H7 (cell line): ENCODE results near the gene TFAP2C. TPM values are rescaled to one million over a fixed set of nuclear protein-coding genes. Genes with fewer than 3 reads are reported as not detected.
A peak's percentile ranks its signal among the peaks of the same experiment; 100 is the strongest.

ENCODE experiments used
- DNase-seq: peaks from one replicate; pipeline ENCODE4 v3.0.0; 2012
- H3K27me3 ChIP-seq: 2 replicates; pipeline ENCODE4 v1.6.0; 2011; ENCODE audit warnings: mild to moderate bottlenecking, low read length; ENCODE audit not compliant: control insufficient read depth, insufficient read depth
- H3K36me3 ChIP-seq: replicated peaks from 2 replicates; pipeline ENCODE4 v1.5.1; 2011; ENCODE audit warnings: low read length; ENCODE audit not compliant: control insufficient read depth, insufficient read depth
- H3K4me3 ChIP-seq: 2 replicates; pipeline ENCODE4 v1.5.1; 2011; ENCODE audit warnings: low read depth, mild to moderate bottlenecking, control low read depth, low read length, moderate library complexity; ENCODE audit not compliant: insufficient read depth
- total RNA-seq: library from RNA; depleted of rRNA; stranded (reverse); fragments of >200 nt; shearing (Covaris generic); gene quantifications from 2 replicates; pipeline ENCODE4 v1.2.3, GENCODE V29; 2014; rRNA removed

TFAP2C gene
- 23.6 and 38.4 TPM in 2 replicates for total RNA-seq

DNA sequence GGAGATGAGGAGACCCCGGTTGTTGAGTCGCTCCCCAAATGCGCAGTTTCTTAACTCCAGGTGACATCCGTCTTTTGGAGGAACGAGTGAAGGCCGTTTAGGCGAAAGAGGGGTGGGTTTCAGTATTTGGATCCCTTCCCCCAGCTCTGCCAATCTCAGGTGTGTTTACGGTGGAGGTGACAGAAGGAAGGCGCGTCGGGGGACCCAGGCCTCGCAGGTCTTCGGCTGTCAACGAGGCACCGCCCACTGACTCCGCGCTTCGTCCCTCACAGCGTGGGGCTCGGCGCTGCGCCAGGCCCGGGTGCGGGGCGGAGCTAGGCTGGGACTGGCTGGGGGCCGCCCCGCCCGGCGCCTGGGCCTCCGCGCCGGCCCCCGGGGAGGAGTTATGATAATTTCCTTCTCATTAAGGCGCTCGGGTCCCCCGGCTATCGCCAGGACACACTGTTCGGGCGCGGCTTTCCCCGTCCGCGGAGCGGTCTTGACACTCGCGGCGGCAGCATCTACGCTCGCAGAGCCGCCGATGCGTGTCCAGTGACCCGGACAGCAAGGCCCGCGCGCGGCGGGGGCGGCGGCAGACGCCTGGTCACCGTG, at the start of gene TFAP2C:
TFAP2C (plus strand) TSS at position 434 of the 591 bp plus-strand sequence. CDS start 239 bp downstream, outside the sequence.
- Histone ChIP-seq H3K36me3 (peaks cover 4% of the 10 kb centered on the region), H3K4me3 (peak within 1 kb of the TSS; percentile 90), H3K27me3 (peaks cover 49% of the 10 kb centered on the region)
- peak; percentile 97 for DNase-seq

DNA sequence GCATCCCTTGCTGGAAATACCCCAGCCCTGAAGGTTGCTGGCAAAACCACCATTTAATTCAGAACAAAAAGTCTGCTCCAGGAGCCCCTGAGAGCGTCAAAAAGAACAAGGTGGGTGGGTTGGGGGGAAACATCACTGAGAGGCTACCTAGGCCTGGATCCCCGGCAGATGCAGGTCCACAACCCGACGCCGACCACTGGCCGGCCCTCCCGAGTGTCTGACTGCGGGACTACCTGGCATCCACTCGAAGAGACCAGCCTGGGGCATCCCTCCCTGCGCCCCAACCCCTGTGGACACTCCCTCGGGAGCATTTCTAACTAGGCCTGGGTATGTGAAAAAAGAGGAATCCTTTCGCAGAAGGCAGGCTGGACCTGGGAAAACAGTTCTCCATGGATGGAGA, 48.9 kb upstream of the TFAP2C start:
- no peak overlapping the region for H3K4me3 ChIP-seq
- no peaks in the 10 kb centered on the region for H3K36me3 ChIP-seq
- H3K27me3 ChIP-seq = no peaks in the 10 kb centered on the region
- peak; percentile 11 for DNase-seq

DNA sequence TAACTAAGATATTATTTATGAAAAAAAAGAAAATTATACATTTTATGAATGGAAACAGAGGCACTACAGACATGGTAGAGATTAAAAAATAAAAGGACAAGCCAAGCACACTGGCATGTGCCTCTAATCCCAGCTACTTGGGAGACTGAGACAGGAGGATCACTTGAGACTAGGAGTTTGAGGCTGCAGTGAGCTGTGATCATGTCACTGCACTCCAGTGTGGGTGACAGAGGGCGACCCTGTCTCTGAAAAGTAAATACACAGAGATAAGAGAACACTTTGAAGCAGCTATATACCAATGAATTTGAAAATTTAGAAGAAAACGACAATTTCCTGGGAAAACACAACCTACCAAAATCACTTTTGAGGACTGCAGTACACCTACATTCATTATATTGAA, 47.4 kb upstream of the TFAP2C start:
- no peak for DNase-seq

DNA sequence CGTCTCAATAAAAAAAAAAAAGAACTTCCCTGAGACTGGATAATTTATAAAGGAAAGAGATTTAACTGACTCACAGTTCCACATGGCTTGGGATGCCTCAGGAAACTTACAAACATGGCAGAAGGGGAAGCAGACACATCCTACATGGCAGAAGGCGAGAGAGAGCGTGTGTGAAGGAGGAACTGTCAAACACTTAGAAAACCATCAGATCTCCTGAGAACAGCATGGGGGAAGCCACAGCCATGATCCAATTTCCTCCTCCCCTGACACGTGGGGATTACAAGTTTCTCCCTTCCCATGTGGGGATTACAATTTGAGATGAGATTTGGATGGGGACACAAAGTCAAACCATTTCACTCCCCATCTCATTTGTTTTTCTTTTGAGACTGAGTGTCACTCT, 46.6 kb upstream of the TFAP2C start:
- H3K27me3 ChIP-seq = no peaks in the 10 kb centered on the region
- no peak overlapping the region for H3K4me3 ChIP-seq
- H3K36me3 ChIP-seq = no peaks in the 10 kb centered on the region
- no peak for DNase-seq

More for the DNA sequence above, 47.4 kb upstream of the TFAP2C start:
- H3K36me3 ChIP-seq = no peaks in the 10 kb centered on the region
- H3K27me3 ChIP-seq = no peaks in the 10 kb centered on the region
- H3K4me3 ChIP-seq = no peak overlapping the region

DNA sequence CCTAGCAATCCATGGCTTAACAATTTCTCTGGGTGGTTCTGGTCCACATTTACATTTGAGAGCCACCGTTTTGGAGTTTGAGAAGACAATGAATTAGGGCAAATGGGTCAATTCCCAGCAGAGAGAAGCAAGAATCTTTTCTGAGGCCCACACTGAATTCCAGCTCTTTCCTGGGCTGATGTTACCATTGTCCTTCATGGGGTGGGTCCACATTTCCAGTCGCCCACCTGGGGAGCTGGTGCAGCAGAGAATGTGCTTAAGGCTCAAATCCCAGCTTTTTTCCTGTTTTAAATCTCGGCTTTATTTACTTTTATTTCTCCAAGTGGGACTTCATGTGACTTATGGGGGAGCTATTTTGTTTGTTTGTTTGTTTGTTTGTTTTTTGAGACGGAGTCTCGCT, 44.2 kb upstream of the TFAP2C start:
- Histone ChIP-seq H3K4me3 (no peak overlapping the region), H3K36me3 (no peaks in the 10 kb centered on the region), H3K27me3 (no peaks in the 10 kb centered on the region)
- DNase-seq = peak; percentile 28

DNA sequence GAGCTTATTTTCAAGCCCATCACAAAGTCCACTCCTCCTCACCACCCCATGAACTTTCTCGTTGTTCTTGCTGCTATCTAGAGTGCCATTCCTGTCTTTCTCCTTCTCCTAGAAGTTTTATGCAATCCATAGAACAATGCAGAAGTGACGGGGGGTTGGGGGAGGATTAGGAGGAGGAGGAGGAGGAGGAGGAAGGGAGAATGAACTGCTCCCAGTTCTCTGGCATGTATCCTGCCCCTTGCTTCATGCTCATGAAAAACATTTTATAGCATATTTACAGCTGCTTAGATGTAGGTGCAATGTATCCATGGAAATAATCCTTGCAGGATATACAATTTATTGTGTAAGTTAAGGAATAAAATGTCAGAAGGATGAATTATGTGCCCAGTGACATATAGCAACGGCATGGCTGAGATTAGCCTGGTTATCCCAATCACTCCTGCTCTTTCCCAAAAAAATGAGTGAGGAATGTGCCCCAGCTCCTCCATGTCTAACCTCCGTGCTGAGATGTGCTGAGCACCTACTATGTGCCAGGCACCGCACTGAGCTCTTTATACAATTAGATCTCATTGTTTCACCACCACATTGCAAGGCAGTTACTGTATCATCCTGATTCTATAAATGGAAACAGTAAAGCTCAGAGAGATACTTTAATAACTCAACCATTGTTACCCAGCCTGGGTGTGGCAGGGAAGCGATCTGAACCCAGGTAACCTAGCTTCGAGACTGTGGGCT, 41.6 kb upstream of the TFAP2C start:
- no peak overlapping the region for H3K4me3 ChIP-seq
- H3K36me3 ChIP-seq = no peaks in the 10 kb centered on the region
- DNase-seq = no peak
- H3K27me3 ChIP-seq = no peaks in the 10 kb centered on the region

DNA sequence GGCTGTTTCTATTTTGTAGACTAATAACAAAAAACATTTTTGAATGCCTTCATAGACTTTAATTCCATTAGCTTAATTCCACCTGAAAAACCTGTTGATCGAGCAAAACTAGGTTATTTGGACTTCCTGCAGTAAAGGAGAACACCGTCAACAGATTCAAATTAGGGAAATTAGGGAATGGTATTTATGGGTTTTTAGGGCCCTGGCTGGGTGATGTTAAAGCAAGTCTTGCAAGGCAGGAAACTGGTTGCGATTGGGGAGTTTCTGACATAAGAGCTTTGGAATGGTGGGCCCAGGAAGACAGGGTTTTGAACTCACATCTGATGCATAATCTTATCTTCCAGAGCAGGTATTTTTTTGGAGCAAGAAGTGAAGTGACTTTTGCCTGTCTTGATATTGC, 40.1 kb upstream of the TFAP2C start:
- DNase-seq = no peak
- H3K36me3 ChIP-seq = no peaks in the 10 kb centered on the region

DNA sequence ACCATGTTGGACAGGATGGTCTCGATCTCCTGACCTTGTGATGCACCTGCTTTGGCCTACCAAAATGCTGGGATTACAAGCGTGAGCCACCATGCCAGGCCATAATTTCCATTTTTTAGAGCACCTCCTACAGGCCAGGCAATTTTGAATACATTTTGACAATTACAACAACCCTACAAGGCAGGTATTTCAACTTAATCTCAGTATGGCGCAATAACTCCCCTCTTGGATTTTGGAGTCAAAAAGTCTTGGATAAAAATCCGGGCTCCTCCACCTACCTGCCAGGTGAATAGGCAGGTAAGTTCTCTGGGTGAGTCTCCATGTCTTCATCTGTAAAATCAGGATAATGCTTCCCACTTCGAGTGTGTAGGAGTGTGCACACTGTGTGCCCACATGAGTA, 39.5 kb upstream of the TFAP2C start:
- no peaks in the 10 kb centered on the region for H3K36me3 ChIP-seq
- no peak for DNase-seq
- H3K27me3 ChIP-seq = no peaks in the 10 kb centered on the region

More for the DNA sequence above, 40.1 kb upstream of the TFAP2C start:
- Histone ChIP-seq H3K27me3 (no peaks in the 10 kb centered on the region), H3K4me3 (no peak overlapping the region)

DNA sequence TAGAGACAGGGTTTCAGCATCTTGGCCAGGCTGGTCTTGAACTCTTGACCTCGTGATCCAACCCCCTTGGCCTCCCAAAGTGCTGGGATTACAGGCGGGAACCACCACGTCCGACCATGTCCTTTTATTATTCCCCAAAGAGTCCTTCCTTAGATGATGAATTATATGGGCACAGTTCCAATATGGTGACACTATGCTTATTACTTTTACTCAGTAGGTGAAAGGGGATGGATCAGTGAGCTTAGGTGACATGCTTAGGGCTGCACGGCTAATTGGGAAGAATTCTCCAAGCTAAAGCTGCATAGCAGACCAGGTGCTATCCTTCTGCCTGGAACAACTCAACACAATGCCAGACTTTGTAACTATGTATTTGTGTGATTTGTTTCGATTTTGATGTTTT, 38.2 kb upstream of the TFAP2C start:
- H3K27me3 ChIP-seq = no peaks in the 10 kb centered on the region
- no peaks in the 10 kb centered on the region for H3K36me3 ChIP-seq
- DNase-seq = no peak
- no peak overlapping the region for H3K4me3 ChIP-seq

More for the DNA sequence above, 39.5 kb upstream of the TFAP2C start:
- H3K4me3 ChIP-seq = no peak overlapping the region

DNA sequence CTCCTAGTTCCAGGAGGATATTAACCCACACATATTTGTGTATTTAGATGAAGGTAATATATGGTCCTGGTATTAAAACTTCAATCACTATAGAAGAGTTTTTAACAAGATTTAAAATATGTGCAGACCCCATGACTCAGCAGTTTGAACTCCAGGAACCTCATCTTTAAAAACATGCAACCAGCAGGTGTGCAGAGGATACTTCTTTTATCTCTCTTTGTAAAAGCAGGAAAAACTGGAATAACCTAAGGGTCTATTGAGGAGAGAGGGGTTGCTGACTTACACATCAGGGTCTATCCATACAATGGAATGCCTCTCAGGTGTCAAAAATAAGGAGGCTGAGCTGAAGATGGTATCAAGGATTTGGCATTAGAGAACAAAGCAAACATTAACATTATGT, 36.9 kb upstream of the TFAP2C start:
- DNase-seq = no peak
- no peaks in the 10 kb centered on the region for H3K27me3 ChIP-seq
- H3K36me3 ChIP-seq = no peaks in the 10 kb centered on the region
- no peak overlapping the region for H3K4me3 ChIP-seq

DNA sequence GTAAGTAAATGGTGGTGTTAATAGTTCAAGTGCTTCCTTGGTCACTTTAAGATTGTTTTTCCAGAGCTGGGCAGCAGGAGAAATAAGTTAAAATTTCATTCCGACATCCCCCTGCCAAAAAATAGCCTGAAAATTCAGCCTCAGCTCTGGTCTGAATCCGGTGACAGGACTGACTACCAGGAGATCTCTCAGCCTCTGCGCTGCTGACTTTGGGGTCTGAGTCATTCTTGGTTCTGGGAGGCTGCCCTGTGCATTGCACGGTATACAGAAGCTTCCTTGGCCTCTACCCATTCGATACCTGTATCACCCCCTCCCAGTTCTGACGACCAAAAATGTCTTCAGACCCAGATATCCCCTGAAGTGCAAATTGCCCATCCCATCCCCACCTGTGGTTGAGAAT, 36.3 kb upstream of the TFAP2C start:
- Histone ChIP-seq H3K36me3 (no peaks in the 10 kb centered on the region), H3K4me3 (no peak overlapping the region), H3K27me3 (no peaks in the 10 kb centered on the region)

DNA sequence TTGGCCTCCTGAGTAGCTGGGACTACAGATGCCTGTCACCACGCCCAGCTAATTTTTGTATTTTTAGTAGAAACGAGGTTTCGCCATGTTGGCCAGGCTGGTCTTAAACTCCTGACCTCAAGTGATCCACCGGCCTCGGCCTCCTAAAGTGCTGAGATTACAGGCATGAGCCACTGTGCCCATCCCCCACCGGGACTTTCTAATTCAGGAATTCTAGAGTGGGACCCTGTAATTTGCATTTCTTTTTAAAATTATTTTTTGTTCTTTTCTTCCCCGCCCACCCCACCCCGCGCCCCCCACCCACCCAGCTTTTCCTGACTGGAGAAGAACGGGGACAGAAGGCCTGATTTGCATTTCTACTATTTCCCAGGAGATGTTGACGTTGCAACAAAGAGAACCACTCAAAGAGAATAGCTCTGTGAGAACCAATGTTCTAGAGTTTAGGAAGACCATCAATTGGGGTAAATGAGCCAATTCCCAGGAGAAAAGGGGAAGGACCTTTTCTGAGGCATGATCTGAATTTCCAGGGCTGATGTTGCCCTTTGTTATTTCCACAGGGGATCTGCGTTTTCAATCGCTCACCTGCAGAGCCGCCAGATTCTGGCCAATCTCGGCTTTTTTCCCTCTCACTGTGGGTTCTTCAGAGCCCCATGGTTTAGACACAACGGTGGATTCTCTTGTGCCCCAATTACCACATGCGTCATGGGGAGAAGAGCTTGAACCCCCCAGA, 33.2 kb upstream of the TFAP2C start:
- H3K27me3 ChIP-seq = no peaks in the 10 kb centered on the region
- peak; percentile 46 for DNase-seq
- no peak overlapping the region for H3K4me3 ChIP-seq
- H3K36me3 ChIP-seq = no peaks in the 10 kb centered on the region

More for the DNA sequence above, 36.3 kb upstream of the TFAP2C start:
- no peak for DNase-seq

DNA sequence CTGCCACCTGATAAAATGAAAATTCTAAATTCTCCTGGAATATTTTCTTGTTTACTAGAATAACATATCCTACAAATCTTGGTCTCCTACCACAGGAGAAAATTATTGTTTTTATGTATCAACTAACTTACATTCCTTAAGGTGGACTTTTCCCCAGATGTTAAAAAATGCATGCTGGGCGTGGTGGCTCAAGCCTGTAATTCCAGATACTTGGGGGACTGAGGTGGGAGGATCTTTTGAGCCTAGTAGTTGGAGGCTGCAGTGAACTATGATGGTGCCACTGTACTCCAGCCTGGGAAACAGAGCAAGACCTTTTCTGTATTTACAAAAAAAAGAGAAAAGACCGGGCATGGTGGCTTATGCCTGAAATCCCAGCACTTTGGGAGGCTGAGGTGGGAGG, 27.9 kb upstream of the TFAP2C start:
- no peaks in the 10 kb centered on the region for H3K27me3 ChIP-seq
- H3K36me3 ChIP-seq = no peaks in the 10 kb centered on the region
- no peak for DNase-seq
- H3K4me3 ChIP-seq = no peak overlapping the region

DNA sequence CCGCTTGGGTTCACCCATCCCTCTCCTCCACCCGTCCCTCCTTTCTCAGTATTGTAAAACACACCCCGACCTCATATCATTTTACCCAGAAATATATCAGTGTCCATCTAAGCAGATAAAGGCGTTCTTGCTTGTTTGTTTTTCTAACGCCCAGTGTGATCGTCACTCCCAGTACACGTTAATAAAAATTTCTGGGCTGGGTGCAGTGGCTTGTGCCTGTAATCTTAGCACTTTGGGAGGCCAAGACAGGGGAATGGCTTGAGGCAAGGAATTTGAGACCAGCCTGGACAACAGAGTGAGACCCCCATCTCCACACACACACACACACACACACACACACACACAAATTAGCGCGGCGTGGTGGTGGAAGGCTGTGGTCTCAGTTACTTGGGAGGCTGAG, 24.4 kb upstream of the TFAP2C start:
- no peaks in the 10 kb centered on the region for H3K36me3 ChIP-seq
- no peak for DNase-seq
- H3K4me3 ChIP-seq = no peak overlapping the region
- H3K27me3 ChIP-seq = no peaks in the 10 kb centered on the region
